GM23248 (cell line): ENCODE results near the gene APOBEC3A. TPM values are rescaled to one million over a fixed set of nuclear protein-coding genes. Genes with fewer than 3 reads are reported as not detected.

Source experiments
- DNase-seq: peaks from one replicate; pipeline ENCODE4 v3.0.0-alpha.2; 2015
- H2AFZ ChIP-seq: fragments of 200-600 bp; sonication (generic); 2 replicates; pipeline ENCODE4 v1.6.1; 2016; ENCODE audit warnings: antibody characterized with exemption
- H3F3A ChIP-seq: fragments of 200-600 bp; sonication (generic); 2 replicates; pipeline ENCODE4 v1.6.1; 2016; ENCODE audit warnings: mild to moderate bottlenecking, antibody characterized with exemption, mixed run types; ENCODE audit not compliant: insufficient read depth
- H3K27ac ChIP-seq: fragments of 200-600 bp; sonication (generic); 2 replicates; pipeline ENCODE4 v1.5.1; 2016; ENCODE audit warnings: mild to moderate bottlenecking
- H3K27me3 ChIP-seq: fragments of 200-600 bp; sonication (generic); replicated peaks from 2 replicates; pipeline ENCODE4 v1.6.1; 2016; ENCODE audit warnings: mild to moderate bottlenecking; ENCODE audit not compliant: insufficient read depth
- H3K36me3 ChIP-seq: fragments of 200-600 bp; sonication (generic); 2 replicates; pipeline ENCODE4 v1.6.1; 2016; ENCODE audit warnings: low read depth, mild to moderate bottlenecking
- H3K4me1 ChIP-seq: fragments of 200-600 bp; sonication (generic); 2 replicates; pipeline ENCODE4 v1.6.1; 2016; ENCODE audit warnings: mild to moderate bottlenecking; ENCODE audit not compliant: insufficient read depth
- H3K4me2 ChIP-seq: fragments of 200-600 bp; sonication (generic); one replicate; pipeline ENCODE4 v1.6.1; 2016; ENCODE audit warnings: mild to moderate bottlenecking; ENCODE audit not compliant: unreplicated experiment
- H3K4me3 ChIP-seq: fragments of 200-600 bp; sonication (generic); 2 replicates; pipeline ENCODE4 v1.5.1; 2016; ENCODE audit warnings: mild to moderate bottlenecking
- H3K79me2 ChIP-seq: fragments of 200-600 bp; sonication (generic); 2 replicates; pipeline ENCODE4 v1.6.1; 2016; ENCODE audit warnings: mild to moderate bottlenecking; ENCODE audit not compliant: insufficient read depth
- H3K9ac ChIP-seq: fragments of 200-600 bp; sonication (generic); 2 replicates; pipeline ENCODE4 v1.6.1; 2016; ENCODE audit warnings: mild to moderate bottlenecking
- H3K9me2 ChIP-seq: fragments of 200-600 bp; sonication (generic); 2 replicates; pipeline ENCODE4 v1.6.1; 2016; ENCODE audit warnings: mixed run types, mild to moderate bottlenecking, moderate library complexity; ENCODE audit not compliant: insufficient read depth
- H3K9me3 ChIP-seq: fragments of 200-600 bp; sonication (generic); one replicate; pipeline ENCODE4 v1.6.1; 2017; ENCODE audit warnings: low read depth
- H4K20me1 ChIP-seq: fragments of 200-600 bp; sonication (generic); 2 replicates; pipeline ENCODE4 v1.6.0; 2016; ENCODE audit not compliant: insufficient read depth
- EZH2 ChIP-seq: fragments of 200-600 bp; sonication (generic); IDR thresholded peaks from 2 replicates; pipeline ENCODE4 v1.6.1; 2018; ENCODE audit warnings: antibody characterized with exemption, mild to moderate bottlenecking; ENCODE audit not compliant: insufficient read depth, poor library complexity, severe bottlenecking
- EZH2phosphoT487 ChIP-seq: fragments of 200-600 bp; sonication (generic); IDR thresholded peaks from 2 replicates; pipeline ENCODE4 v1.6.1; 2018; ENCODE audit warnings: antibody characterized with exemption, moderate library complexity, mild to moderate bottlenecking, low read depth; ENCODE audit not compliant: insufficient read depth
- WGBS, 2 experiments: methylation state at CpG; one replicate each; pipeline ENCODE4 v1.1.6; 2015 to 2017; ENCODE audit warnings: low lambda C conversion rate in 2 of 2, low coverage in 1 of 2; ENCODE audit errors: missing lambda C conversion rate in 2 of 2; 5-methylcytosine and 5-hydroxymethylcytosine counted together
- in situ Hi-C: fragments of 300-500 bp; cut with MboI; formaldehyde crosslinking; loops from 2 replicates; pipeline ENCODE4 v1.15.0; 2020
- polyA plus RNA-seq: library from polyadenylated mRNA; unstranded; fragments of >200 nt; fragmentation: Nextera tagmentation; extraction: Ambion mirVana; gene quantifications from 2 replicates; pipeline ENCODE4 v1.2.1, GENCODE V29; 2016
- total RNA-seq: library from RNA; depleted of rRNA; stranded (reverse); fragments of >200 nt; shearing (Covaris generic); gene quantifications from 2 replicates; pipeline ENCODE4 v1.2.3, GENCODE V29; 2014

The APOBEC3A gene
- total and polyA plus RNA-seq, 2 experiments from 2014 or later = not detected

DNA sequence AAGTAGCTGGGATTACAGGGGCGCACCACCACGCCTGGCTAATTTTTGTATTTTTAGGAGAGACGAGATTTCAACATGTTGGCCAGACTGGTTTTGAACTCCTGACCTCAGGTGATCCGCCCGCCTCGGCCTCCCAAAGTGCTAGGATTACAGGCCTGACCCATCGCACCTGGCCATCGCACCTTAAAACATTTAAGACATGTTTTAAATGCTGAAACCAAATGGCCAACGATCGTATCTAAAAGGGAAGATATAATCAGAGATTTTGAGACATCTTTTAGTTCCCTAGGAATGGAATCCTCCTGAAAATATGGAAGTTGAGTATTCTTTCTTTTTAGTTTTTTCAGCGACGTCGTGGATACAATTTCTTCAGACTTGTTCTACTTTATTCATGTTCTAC is 21.8 kb upstream of the APOBEC3A start:
- H3K9me2 ChIP-seq = no peaks in the 10 kb centered on the region
- H3K4me3 ChIP-seq = no peak overlapping the region
- TF ChIP-seq EZH2phosphoT487 (no peak), EZH2 (no peak)
- no peaks in the 10 kb centered on the region for H3F3A ChIP-seq
- no peak overlapping the region for H2AFZ ChIP-seq
- H3K9me3 ChIP-seq = no peaks in the 10 kb centered on the region
- 80 to 84% methylated on average over 12 to 13 of the region's 13 CpGs for WGBS, 2 experiments
- in situ Hi-C loops = no loop called here
- H3K4me2 ChIP-seq = no peak overlapping the region
- H3K79me2 ChIP-seq = no peaks in the 10 kb centered on the region
- no peak overlapping the region for H3K27ac ChIP-seq
- peaks cover 59% of the 10 kb centered on the region for H3K27me3 ChIP-seq
- no peak overlapping the region for H3K9ac ChIP-seq
- no peaks in the 10 kb centered on the region for H4K20me1 ChIP-seq
- DNase-seq = no peak
- no peaks in the 10 kb centered on the region for H3K4me1 ChIP-seq
- no peaks in the 10 kb centered on the region for H3K36me3 ChIP-seq

DNA sequence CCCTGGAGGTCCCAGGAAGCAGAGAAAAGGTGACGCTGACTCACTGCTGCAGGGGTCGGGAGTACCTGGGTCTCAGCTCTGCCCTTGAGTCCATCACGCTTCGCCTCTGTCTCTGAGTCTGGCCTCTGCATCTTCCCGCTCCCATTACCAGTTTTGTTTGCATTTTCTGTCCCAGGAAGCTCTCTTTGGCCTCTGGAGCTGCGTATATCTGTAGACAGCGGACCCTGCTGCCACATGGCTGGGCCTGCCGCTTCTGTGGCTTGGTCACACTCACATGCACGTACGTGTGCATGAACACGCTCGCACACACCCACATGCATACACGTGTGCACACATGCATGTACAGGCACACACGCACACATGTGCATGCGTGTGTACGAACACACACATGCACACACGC is 20.8 kb upstream of the APOBEC3A start:
- no peak for DNase-seq
- Histone ChIP-seq H3K4me1 (no peaks in the 10 kb centered on the region), H3K9ac (no peak overlapping the region), H3K4me3 (no peak overlapping the region), H3K9me2 (no peaks in the 10 kb centered on the region), H3K9me3 (no peaks in the 10 kb centered on the region), H4K20me1 (no peaks in the 10 kb centered on the region), H3K27me3 (peaks cover 66% of the 10 kb centered on the region), H3K36me3 (no peaks in the 10 kb centered on the region), H3K27ac (no peak overlapping the region), H3K4me2 (no peak overlapping the region), H3K79me2 (no peaks in the 10 kb centered on the region), H3F3A (no peaks in the 10 kb centered on the region), H2AFZ (no peak overlapping the region)
- in situ Hi-C loops = no loop called here
- WGBS, 2 experiments = 63 to 64% methylated on average over 17 of the region's 17 CpGs
- no peak for TF ChIP-seq EZH2
- TF ChIP-seq EZH2phosphoT487 = no peak

DNA sequence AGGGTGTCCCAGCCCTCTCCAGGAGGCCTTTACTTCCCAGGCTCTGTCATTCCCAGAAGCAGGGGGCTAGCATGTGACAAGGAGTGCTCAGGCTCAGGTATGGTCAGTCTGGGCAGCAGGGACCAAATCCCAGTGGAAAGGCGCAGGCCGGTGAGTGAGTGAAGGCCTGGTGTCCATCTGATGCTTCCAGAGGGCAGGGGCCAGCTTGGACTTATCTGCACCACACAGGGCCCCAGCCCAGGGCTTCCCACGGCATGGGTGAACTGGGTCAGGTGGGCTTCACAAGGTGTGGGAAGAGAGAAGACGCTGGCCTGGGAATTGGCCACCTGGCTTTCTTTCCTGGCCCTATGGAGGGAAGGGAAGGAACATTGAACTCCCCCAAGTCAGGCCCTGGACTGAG is 20.4 kb upstream of the APOBEC3A start:
- H3K79me2 ChIP-seq = no peaks in the 10 kb centered on the region
- no peaks in the 10 kb centered on the region for H3K9me2 ChIP-seq
- in situ Hi-C loops = no loop called here
- H3K9me3 ChIP-seq = no peaks in the 10 kb centered on the region
- no peaks in the 10 kb centered on the region for H3F3A ChIP-seq
- no peaks in the 10 kb centered on the region for H4K20me1 ChIP-seq
- H3K27me3 ChIP-seq = peaks cover 71% of the 10 kb centered on the region
- no peak overlapping the region for H3K27ac ChIP-seq
- no peak overlapping the region for H3K4me3 ChIP-seq
- no peak for DNase-seq
- TF ChIP-seq EZH2phosphoT487 = no peak
- TF ChIP-seq EZH2 = no peak
- H3K4me2 ChIP-seq = no peak overlapping the region
- H2AFZ ChIP-seq = no peak overlapping the region
- H3K4me1 ChIP-seq = no peaks in the 10 kb centered on the region
- H3K36me3 ChIP-seq = no peaks in the 10 kb centered on the region
- WGBS, 2 experiments = 84 to 86% methylated on average over 4 of the region's 4 CpGs
- H3K9ac ChIP-seq = no peak overlapping the region

DNA sequence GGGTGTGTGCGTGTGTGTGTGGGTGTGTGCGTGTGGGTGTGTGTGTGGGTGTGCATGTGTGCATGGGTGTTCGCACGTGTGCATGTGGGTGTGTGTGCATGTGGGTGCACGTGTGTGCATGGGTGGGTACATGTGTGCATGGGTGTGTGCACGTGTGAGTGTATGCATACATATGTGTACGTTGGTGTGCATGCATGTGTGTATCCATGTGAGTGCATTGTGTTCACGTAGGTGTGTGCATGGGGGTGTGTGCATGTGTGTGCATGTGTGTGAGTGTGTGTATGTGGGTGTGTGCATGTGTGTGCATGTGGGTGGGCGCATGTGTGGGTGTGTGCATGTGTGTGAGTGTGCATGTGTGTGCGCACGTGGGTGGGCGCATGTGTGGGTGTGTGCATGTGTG is 19.9 kb upstream of the APOBEC3A start:
- Histone ChIP-seq H3K27me3 (peaks cover 72% of the 10 kb centered on the region), H3K36me3 (no peaks in the 10 kb centered on the region), H2AFZ (no peak overlapping the region), H4K20me1 (no peaks in the 10 kb centered on the region), H3K27ac (no peak overlapping the region), H3K9me3 (no peaks in the 10 kb centered on the region), H3K4me3 (no peak overlapping the region), H3K9me2 (no peaks in the 10 kb centered on the region), H3K4me2 (no peak overlapping the region), H3F3A (no peaks in the 10 kb centered on the region), H3K4me1 (no peaks in the 10 kb centered on the region), H3K79me2 (no peaks in the 10 kb centered on the region), H3K9ac (no peak overlapping the region)
- WGBS, 2 experiments = 66 to 68% methylated on average over 12 of the region's 12 CpGs
- no peak for TF ChIP-seq EZH2
- TF ChIP-seq EZH2phosphoT487 = no peak
- in situ Hi-C loops = no loop called here
- DNase-seq = no peak

DNA sequence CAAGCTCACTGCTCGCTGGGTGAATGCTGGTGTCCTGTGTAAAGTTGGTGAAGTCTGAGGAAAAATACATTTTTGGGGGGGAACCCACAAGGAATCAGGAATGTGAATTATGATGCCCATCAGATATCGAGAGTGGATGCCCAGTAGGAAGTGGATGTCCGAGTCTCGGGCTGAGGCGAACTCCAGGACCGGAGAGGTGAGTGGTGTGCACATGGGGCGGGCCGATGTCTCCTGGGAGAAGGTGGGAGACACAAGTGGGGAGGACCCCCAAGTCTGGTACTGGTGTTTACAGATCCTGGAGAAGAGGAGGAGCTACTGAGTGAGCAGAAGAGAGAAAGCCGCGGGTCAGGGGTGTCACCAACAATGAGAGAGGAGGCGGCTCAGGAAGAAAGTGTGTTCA is 19.2 kb upstream of the APOBEC3A start:
- H3K27me3 ChIP-seq = peaks cover 71% of the 10 kb centered on the region
- H3K9me3 ChIP-seq = no peaks in the 10 kb centered on the region
- no peak for TF ChIP-seq EZH2
- TF ChIP-seq EZH2phosphoT487 = no peak
- H3K9ac ChIP-seq = no peak overlapping the region
- no peak overlapping the region for H3K27ac ChIP-seq
- no peak overlapping the region for H3K4me3 ChIP-seq
- H3K9me2 ChIP-seq = no peaks in the 10 kb centered on the region
- no peaks in the 10 kb centered on the region for H3K4me1 ChIP-seq
- no peaks in the 10 kb centered on the region for H3F3A ChIP-seq
- no peaks in the 10 kb centered on the region for H3K79me2 ChIP-seq
- H2AFZ ChIP-seq = no peak overlapping the region
- no peak overlapping the region for H3K4me2 ChIP-seq
- WGBS, 2 experiments = 86 to 92% methylated on average over 8 to 11 of the region's 11 CpGs
- DNase-seq = no peak
- in situ Hi-C loops = no loop called here
- H3K36me3 ChIP-seq = no peaks in the 10 kb centered on the region
- no peaks in the 10 kb centered on the region for H4K20me1 ChIP-seq
